PC-3 (cell line): ENCODE data around the gene RAPGEF3. TPM values are rescaled to one million over a fixed set of nuclear protein-coding genes. Genes with fewer than 3 reads are reported as not detected.

Experiments used
- ATAC-seq: fragments of 200-7000 bp; cut with Tn5 transposase; 2 replicates; pipeline ENCODE4 v1.9.1; 2020; ENCODE audit warnings: mild to moderate bottlenecking, moderate library complexity
- Bru-seq: library from RNA; stranded (reverse); fragments of 400-500 nt; gene quantifications from one replicate; lab custom pipeline; 2021; lab: Mats Ljungman, UMichigan
- BruChase-seq, 2 experiments: library from RNA; stranded (reverse); fragments of 400-500 nt; gene quantifications; one replicate each; lab custom pipeline; 2021; lab: Mats Ljungman, UMichigan
- BruUV-seq: library from RNA; stranded (reverse); fragments of 400-500 nt; replicated peaks from 2 replicates; lab custom pipeline; 2021; lab: Mats Ljungman, UMichigan
- CTCF ChIA-PET: fragments of 300-600 bp; sonication (Branson Sonifier 250); formaldehyde crosslinking; loops from one replicate; lab custom pipeline; 2022; ENCODE audit warnings: antibody characterized with exemption; lab: Charles Lee
- POLR2A ChIA-PET: fragments of 300-600 bp; sonication (Branson Sonifier 250); formaldehyde crosslinking; loops from one replicate; lab custom pipeline; 2022; ENCODE audit warnings: antibody characterized with exemption; ENCODE audit not compliant: unreplicated experiment; lab: Charles Lee
- DNase-seq: peaks from one replicate; pipeline ENCODE4 v3.0.0-alpha.2; 2015
- H2AFZ ChIP-seq: fragments of 300-600 bp; sonication (generic); 2 replicates; pipeline ENCODE4 v1.6.0; 2016; ENCODE audit warnings: antibody characterized with exemption, low read length
- H3F3A ChIP-seq: fragments of 300-600 bp; sonication (generic); one replicate; pipeline ENCODE4 v1.6.0; 2017; ENCODE audit warnings: antibody characterized with exemption, low read length, control low read depth, mild to moderate bottlenecking; ENCODE audit not compliant: unreplicated experiment
- H3K27ac ChIP-seq: fragments of 300-600 bp; sonication (generic); 2 replicates; pipeline ENCODE4 v1.5.1; 2016; ENCODE audit warnings: mild to moderate bottlenecking, low read length
- H3K27me3 ChIP-seq: fragments of 300-600 bp; sonication (generic); 2 replicates; pipeline ENCODE4 v1.6.1; 2016; ENCODE audit warnings: low read length, mixed read lengths
- H3K36me3 ChIP-seq: fragments of 300-600 bp; sonication (generic); 2 replicates; pipeline ENCODE4 v1.6.1; 2016; ENCODE audit warnings: low read depth, mixed run types, low read length, mixed read lengths
- H3K4me1 ChIP-seq: fragments of 300-600 bp; sonication (generic); 2 replicates; pipeline ENCODE4 v1.5.1; 2016; ENCODE audit warnings: low read length; ENCODE audit not compliant: insufficient read depth
- H3K4me2 ChIP-seq: fragments of 300-600 bp; sonication (generic); 2 replicates; pipeline ENCODE4 v1.6.0; 2016; ENCODE audit warnings: low read length
- H3K4me3 ChIP-seq: fragments of 300-600 bp; sonication (generic); 2 replicates; pipeline ENCODE4 v1.5.1; 2016; ENCODE audit warnings: mild to moderate bottlenecking, low read length, mixed read lengths
- H3K79me2 ChIP-seq: fragments of 300-600 bp; sonication (generic); 2 replicates; pipeline ENCODE4 v1.6.1; 2017; ENCODE audit warnings: low read length, mixed read lengths
- H3K9ac ChIP-seq: fragments of 300-600 bp; sonication (generic); 2 replicates; pipeline ENCODE4 v1.6.0; 2016; ENCODE audit warnings: mild to moderate bottlenecking, low read length
- H3K9me2 ChIP-seq: fragments of 300-600 bp; sonication (generic); replicated peaks from 2 replicates; pipeline ENCODE4 v1.6.1; 2016; ENCODE audit warnings: mixed run types, low read length, mixed read lengths
- H3K9me3 ChIP-seq: fragments of 300-600 bp; sonication (generic); 2 replicates; pipeline ENCODE4 v1.6.1; 2016; ENCODE audit warnings: low read length, mixed read lengths
- H4K20me1 ChIP-seq: fragments of 300-600 bp; sonication (generic); 2 replicates; pipeline ENCODE4 v1.6.1; 2016; ENCODE audit warnings: low read length, mixed read lengths
- EZH2 ChIP-seq: fragments of 300-600 bp; sonication (generic); IDR thresholded peaks from one replicate; pipeline ENCODE4 v1.6.1; 2017; ENCODE audit warnings: antibody characterized with exemption, mild to moderate bottlenecking, low read length; ENCODE audit not compliant: unreplicated experiment
- EZH2phosphoT487 ChIP-seq: fragments of 300-600 bp; sonication (generic); IDR thresholded peaks from 2 replicates; pipeline ENCODE4 v1.6.1; 2018; ENCODE audit warnings: mild to moderate bottlenecking, antibody characterized with exemption, low read length, borderline replicate concordance
- intact Hi-C: fragments of 100-400 bp; cut with micrococcal nuclease; formaldehyde crosslinking; loops from 2 replicates; pipeline ENCODE4 v1.9.0; 2023
- long read RNA-seq: library from polyadenylated mRNA; unstranded; transcript quantifications from one replicate; pipeline ENCODE4 v2.0.0, GENCODE V29; 2021; ENCODE audit not compliant: unreplicated experiment
- total RNA-seq: library from RNA; depleted of rRNA; stranded (reverse); fragments of >200 nt; gene quantifications from 2 replicates; pipeline ENCODE4 v1.2.3, GENCODE V29; 2014; rRNA removed
- TF ChIP-seq, protein P1 (sequence below): fragments of 300-600 bp; sonication (generic); conservative IDR thresholded peaks from 2 replicates; pipeline ENCODE4 v1.5.1; 2017; ENCODE audit warnings: antibody characterized with exemption, low read depth, mild to moderate bottlenecking, low read length

Gene RAPGEF3, protein sequence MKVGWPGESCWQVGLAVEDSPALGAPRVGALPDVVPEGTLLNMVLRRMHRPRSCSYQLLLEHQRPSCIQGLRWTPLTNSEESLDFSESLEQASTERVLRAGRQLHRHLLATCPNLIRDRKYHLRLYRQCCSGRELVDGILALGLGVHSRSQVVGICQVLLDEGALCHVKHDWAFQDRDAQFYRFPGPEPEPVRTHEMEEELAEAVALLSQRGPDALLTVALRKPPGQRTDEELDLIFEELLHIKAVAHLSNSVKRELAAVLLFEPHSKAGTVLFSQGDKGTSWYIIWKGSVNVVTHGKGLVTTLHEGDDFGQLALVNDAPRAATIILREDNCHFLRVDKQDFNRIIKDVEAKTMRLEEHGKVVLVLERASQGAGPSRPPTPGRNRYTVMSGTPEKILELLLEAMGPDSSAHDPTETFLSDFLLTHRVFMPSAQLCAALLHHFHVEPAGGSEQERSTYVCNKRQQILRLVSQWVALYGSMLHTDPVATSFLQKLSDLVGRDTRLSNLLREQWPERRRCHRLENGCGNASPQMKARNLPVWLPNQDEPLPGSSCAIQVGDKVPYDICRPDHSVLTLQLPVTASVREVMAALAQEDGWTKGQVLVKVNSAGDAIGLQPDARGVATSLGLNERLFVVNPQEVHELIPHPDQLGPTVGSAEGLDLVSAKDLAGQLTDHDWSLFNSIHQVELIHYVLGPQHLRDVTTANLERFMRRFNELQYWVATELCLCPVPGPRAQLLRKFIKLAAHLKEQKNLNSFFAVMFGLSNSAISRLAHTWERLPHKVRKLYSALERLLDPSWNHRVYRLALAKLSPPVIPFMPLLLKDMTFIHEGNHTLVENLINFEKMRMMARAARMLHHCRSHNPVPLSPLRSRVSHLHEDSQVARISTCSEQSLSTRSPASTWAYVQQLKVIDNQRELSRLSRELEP
- total RNA-seq (6.7 and 9.3 TPM in 2 replicates), Bru-seq, nascent RNA (percentile 43 among the genes with signal in this experiment), BruChase-seq, experiment 1, labeled RNA remaining after a 6-hour chase (percentile 49 among the genes with signal in this experiment), BruChase-seq, experiment 2, labeled RNA remaining after a 2-hour chase (percentile 47 among the genes with signal in this experiment)
- long read RNA-seq, full-length matches to known transcripts: 4 of 16 reads
- long read RNA-seq, partial matches to known transcripts: 4 of 16 reads
- long read RNA-seq, other reads (novel, unspliced or antisense): 8 of 16 reads

DNA sequence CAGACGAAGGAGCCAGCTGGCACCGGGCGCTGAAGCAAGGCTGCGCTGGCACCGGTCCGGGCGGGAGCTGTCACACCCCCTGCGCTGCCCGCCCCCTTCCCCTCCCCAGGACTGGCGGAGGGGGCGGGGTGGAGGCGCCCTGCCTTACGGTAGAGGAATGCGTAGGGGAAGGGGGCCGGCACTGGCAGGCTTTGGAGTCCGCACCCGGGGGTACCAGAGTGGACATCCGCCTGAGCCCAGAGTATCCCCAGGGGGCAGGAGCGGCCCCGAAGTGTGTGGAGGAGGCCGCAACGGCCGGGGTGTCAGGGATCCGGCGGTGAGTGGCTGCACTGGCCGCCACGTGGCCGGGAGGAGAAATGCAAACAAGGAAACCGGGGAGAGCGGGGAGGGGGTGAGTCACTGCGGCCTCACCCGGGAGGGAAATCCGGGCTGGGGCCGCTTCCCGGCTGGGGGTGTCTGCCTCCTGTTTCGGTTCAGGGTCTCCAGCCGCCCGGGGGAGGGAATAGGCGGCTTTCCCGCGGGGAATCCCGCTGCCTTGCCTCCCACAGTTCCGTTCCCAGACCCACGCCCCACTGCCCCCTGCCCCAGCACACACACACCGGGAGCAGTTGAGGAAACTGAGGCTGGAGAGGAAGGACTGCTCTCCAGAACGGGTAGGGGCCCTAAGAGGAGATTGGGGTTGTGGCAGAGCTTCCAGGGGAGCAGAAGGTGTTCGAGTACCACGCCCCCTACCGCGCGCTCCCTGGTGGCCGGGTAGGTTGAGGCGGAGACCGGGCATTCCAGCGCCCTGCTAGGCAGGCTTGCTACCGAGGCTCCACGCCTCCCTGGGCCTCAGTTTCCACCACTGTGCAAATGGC, at the start of gene RAPGEF3:
TSS of gene RAPGEF3 (minus strand) at position 47 of the 857 bp plus-strand sequence. CDS start 324 bp downstream, outside the sequence.
- ATAC-seq (peak; percentile 85), DNase-seq (peak; percentile 87)
- Histone ChIP-seq H3K79me2 (no peaks in the 10 kb centered on the region), H4K20me1 (no peaks in the 10 kb centered on the region), H3K9ac (peak within 1 kb of the TSS; percentile 76), H3K36me3 (no peaks in the 10 kb centered on the region), H3K4me2 (peak within 1 kb of the TSS; percentile 88), H3K9me2 (no peaks in the 10 kb centered on the region), H3K4me3 (peak within 1 kb of the TSS; percentile 75), H3K27me3 (no peaks in the 10 kb centered on the region), H2AFZ (peak within 1 kb of the TSS; percentile 78), H3K4me1 (peaks cover 42% of the 10 kb centered on the region), H3K27ac (peak within 1 kb of the TSS; percentile 68), H3F3A (no peaks in the 10 kb centered on the region), H3K9me3 (no peaks in the 10 kb centered on the region)
- peak; percentile 64; the same call in 1 of the 2 replicates for TF ChIP-seq EZH2phosphoT487
- TF ChIP-seq, protein P1, sequence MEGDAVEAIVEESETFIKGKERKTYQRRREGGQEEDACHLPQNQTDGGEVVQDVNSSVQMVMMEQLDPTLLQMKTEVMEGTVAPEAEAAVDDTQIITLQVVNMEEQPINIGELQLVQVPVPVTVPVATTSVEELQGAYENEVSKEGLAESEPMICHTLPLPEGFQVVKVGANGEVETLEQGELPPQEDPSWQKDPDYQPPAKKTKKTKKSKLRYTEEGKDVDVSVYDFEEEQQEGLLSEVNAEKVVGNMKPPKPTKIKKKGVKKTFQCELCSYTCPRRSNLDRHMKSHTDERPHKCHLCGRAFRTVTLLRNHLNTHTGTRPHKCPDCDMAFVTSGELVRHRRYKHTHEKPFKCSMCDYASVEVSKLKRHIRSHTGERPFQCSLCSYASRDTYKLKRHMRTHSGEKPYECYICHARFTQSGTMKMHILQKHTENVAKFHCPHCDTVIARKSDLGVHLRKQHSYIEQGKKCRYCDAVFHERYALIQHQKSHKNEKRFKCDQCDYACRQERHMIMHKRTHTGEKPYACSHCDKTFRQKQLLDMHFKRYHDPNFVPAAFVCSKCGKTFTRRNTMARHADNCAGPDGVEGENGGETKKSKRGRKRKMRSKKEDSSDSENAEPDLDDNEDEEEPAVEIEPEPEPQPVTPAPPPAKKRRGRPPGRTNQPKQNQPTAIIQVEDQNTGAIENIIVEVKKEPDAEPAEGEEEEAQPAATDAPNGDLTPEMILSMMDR: peak; percentile 45
- no peak for TF ChIP-seq EZH2
- CTCF ChIA-PET: interaction anchor here (0.6 to 2.3 kb wide), 5 partner anchors 8 to 1688 kb away, joined by 3 to 16 read pairs (median 3); no protein-coding TSS in a partner anchor
- intact Hi-C loops: no loop called here
- POLR2A ChIA-PET: interaction anchor here (0.6 kb wide), 3 partner anchors 22 to 65 kb away, joined by 3 to 4 read pairs (median 3); no protein-coding TSS in a partner anchor
- TSS peak; percentile 74 for BruUV-seq

GRCh38 chr12:47808050-47808449, 49.4 kb upstream of the RAPGEF3 start:
- H3K9me2 ChIP-seq: no peaks in the 10 kb centered on the region
- H3K9ac ChIP-seq: no peak overlapping the region
- H3F3A ChIP-seq: no peaks in the 10 kb centered on the region
- peaks cover 27% of the 10 kb centered on the region; the same call in 1 of the 2 replicates for H4K20me1 ChIP-seq
- H3K36me3 ChIP-seq: peaks cover 14% of the 10 kb centered on the region
- POLR2A ChIA-PET: interaction anchor here (0.6 to 0.7 kb wide), 2 partner anchors 13 to 78 kb away, joined by 3 to 8 read pairs; no protein-coding TSS in a partner anchor
- H3K4me1 ChIP-seq: peaks cover 14% of the 10 kb centered on the region
- no peak overlapping the region for H3K4me3 ChIP-seq
- ATAC-seq (no peak), DNase-seq (no peak)
- peaks cover 100% of the 10 kb centered on the region for H3K79me2 ChIP-seq
- CTCF ChIA-PET: interaction anchor here (1.1 kb wide), 1 partner anchor 31 kb away, joined by 3 read pairs; no protein-coding TSS in a partner anchor
- intact Hi-C loops: no loop called here
- BruUV-seq: no TSS peak
- no peak overlapping the region for H3K4me2 ChIP-seq
- no peak overlapping the region for H3K27ac ChIP-seq
- no peaks in the 10 kb centered on the region for H3K9me3 ChIP-seq
- no peaks in the 10 kb centered on the region for H3K27me3 ChIP-seq
- TF ChIP-seq, protein P1: no peak
- TF ChIP-seq EZH2: no peak
- no peak for TF ChIP-seq EZH2phosphoT487
- no peak overlapping the region for H2AFZ ChIP-seq
